Testis (tissue), 2 donors: ENCODE results near the gene LDAF1.

Source experiments
- CTCF ChIP-seq, 3 experiments: fragments of 450-650 bp in 2 of 3; fragments of 200-600 bp in 1 of 3; sonication (generic) in 1 of 3; IDR thresholded peaks; one replicate each; pipeline ENCODE4 v1.5.1; 2016 to 2019; ENCODE audit warnings: antibody characterized with exemption in 3 of 3, mild to moderate bottlenecking in 2 of 3, moderate library complexity in 1 of 3
- POLR2A ChIP-seq: fragments of 450-650 bp; IDR thresholded peaks from one replicate; pipeline ENCODE4 v1.6.1; 2017; ENCODE audit warnings: antibody characterized with exemption, mild to moderate bottlenecking, moderate library complexity

GRCh38 chr16:21199607-21200218 lies 41.2 kb downstream of the LDAF1 start:
- TF ChIP-seq CTCF (IDR thresholded peaks at IDR 0.05) (no peak), POLR2A (no peak)
